22Rv1 (cell line): Measurements from ENCODE around the gene ADAMTS15.

ENCODE experiments used
- ZFX ChIP-seq: fragments of 450-650 bp; IDR thresholded peaks from 2 replicates; pipeline ENCODE4 v1.6.1; 2017; ENCODE audit warnings: antibody characterized with exemption, borderline replicate concordance
- TF ChIP-seq, protein P1 (sequence below): fragments of 450-650 bp; IDR thresholded peaks from 2 replicates; pipeline ENCODE4 v1.5.1; 2017; ENCODE audit warnings: mild to moderate bottlenecking

DNA sequence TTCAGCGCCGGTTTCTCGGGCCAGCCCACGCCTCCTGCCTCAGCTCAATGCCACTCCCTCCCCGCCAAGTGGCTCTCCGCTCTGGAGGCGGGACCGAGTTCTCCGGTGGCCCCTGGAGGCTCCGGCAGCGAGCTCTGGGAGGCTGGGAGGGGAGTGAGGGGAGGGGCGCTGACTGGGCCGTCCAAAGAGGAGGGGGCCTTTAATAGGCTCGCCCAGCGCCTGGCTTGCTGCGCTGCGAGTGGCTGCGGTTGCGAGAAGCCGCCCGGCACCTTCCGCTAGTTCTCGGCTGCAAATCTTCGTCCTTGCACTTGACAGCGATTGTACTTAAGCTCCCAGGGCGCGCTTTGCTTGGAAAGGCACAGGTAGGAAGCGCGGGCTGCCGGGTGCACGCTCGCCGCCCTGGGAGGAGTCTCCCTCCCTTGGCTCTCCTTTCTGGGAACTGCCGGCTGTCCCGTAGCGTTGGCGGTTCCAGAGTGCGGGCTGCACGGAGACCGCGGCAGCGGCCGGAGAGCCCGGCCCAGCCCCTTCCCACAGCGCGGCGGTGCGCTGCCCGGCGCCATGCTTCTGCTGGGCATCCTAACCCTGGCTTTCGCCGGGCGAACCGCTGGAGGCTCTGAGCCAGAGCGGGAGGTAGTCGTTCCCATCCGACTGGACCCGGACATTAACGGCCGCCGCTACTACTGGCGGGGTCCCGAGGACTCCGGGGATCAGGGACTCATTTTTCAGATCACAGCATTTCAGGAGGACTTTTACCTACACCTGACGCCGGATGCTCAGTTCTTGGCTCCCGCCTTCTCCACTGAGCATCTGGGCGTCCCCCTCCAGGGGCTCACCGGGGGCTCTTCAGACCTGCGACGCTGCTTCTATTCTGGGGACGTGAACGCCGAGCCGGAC is at the start of gene ADAMTS15:
- TF ChIP-seq, protein P1, sequence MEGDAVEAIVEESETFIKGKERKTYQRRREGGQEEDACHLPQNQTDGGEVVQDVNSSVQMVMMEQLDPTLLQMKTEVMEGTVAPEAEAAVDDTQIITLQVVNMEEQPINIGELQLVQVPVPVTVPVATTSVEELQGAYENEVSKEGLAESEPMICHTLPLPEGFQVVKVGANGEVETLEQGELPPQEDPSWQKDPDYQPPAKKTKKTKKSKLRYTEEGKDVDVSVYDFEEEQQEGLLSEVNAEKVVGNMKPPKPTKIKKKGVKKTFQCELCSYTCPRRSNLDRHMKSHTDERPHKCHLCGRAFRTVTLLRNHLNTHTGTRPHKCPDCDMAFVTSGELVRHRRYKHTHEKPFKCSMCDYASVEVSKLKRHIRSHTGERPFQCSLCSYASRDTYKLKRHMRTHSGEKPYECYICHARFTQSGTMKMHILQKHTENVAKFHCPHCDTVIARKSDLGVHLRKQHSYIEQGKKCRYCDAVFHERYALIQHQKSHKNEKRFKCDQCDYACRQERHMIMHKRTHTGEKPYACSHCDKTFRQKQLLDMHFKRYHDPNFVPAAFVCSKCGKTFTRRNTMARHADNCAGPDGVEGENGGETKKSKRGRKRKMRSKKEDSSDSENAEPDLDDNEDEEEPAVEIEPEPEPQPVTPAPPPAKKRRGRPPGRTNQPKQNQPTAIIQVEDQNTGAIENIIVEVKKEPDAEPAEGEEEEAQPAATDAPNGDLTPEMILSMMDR, result no peak
- no peak for TF ChIP-seq ZFX
